HG03565 (cell line): ENCODE measurements around the gene ATP7B.

Source experiments
- ATAC-seq: cut with Tn5 transposase; IDR thresholded peaks from one replicate; pipeline ENCODE4 v1.9.1; 2021; ENCODE audit warnings: mild to moderate bottlenecking, moderate library complexity; ENCODE audit not compliant: unreplicated experiment

The ATP7B gene

DNA sequence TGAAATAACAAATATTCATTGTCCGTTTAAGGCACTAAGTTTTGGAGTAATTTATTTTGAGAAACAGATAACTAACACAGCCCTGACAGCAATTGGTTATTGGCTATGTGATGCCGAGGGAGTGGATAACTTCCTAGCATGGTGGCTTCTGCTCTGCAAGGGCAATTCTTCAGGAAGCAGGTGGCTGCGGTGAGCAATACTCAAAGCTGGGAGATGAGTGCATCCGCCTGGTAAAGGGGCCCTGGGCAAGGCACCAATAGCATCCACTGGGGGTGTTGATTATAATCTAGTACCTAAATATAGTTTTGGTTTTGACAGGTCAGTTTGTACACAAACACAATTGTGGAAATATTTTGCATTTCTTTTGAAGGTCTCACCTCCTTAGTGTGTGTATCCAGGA is 108.5 kb downstream of the ATP7B start:
- no peak for ATAC-seq

DNA sequence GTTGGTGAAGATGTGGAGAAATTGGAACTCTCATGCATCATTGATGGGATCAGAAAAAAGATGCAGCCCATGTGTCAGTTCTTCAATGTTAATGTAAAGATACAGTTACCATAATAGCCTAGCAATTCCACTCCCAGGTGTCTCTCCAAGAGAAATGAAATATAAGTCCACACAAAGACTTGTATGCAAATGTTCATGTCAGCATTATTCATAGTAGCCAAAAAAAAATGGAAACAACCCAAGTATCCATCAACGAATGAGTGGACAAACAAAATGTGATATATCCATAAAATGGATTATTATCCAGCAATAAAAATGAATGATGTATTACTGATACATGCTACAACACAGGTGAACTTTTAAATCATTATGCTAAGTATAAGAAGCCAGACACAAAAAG is 110.8 kb downstream of the ATP7B start:
- no peak for ATAC-seq

DNA sequence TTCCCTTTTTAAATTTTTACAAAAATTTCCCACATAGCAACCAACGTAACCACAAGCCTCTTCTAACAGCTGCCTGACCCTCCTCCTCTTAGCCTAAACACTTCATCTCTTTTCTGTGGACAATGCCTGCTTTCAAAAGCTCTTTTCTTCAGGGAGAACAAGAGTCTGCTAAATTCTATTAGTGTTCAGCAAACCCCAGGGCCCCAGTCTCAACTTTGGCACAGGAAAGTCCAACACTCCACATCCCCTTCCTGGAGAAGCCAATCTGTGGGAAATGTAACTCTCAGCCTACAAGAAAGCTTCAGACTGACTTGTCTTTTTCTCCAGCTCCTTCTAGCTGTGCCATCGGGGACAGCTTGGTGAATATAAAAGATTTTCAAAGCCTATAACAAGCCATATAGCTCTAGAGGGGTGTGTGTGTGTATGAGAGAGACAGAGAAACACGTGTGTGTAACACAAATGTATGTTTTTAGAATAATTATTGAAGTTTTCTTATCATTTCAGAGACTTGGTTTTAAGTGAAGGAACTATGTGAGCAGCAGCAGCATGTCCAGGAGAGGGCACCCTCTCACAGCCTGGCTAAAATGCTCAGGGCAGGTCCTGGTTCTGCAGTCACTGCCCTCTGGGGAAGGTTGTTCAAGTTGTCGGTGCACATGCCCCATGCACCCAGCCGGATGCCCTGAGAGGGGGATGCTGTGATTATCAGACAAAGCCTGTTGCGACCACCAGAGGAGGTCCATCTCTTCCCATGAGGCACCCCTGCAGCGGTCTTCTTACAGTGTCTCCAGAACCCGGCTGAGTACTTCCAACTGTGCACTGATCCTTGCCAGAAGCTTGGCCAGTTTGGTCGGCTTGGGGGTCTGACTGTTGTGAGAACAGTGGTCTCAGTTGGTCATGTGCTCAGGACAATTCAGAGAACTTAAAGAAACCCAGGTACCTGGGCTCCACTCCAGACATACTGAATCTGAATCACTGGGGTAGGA is 115.1 kb downstream of the ATP7B start:
- ATAC-seq, result peak; percentile 68

DNA sequence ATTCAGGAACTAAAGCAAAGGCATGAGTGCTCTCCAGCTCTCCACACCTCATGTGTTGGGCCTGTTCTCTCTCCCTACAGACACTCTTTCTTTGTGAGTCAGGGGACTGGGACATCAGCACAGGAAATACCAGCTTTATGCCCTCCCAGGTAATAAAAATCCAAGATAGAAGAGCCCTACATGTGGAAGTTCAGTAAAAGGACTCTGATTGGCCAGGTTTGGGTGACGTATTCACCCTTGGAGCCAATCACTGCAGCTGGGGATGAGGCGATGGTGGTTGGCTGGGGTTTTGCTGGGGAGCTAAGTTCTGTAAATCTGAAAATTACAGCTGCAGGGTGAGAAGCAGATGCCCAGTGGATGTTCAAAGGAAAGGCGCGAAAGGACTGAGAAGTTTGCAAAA is 117.0 kb downstream of the ATP7B start:
- no peak for ATAC-seq

DNA sequence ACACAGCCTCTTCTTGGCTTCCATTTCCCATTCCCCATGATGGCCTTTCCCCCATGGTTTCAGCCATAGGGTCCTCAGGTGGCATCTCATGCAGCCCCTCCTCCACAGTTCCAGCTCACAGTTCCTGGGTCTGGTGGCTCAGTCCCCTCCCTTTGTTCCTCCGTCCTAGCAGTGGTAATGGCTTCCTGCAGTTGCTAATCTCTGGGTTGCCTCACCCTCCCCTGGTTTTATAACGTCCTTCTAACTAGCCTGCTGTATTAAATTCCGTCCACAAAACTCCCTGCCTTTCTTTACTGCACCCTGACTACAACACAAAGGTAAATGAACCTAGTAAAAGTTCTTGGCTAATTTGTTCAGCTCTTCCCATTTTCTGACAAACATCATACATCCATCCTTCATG is 118.6 kb downstream of the ATP7B start:
- no peak for ATAC-seq

DNA sequence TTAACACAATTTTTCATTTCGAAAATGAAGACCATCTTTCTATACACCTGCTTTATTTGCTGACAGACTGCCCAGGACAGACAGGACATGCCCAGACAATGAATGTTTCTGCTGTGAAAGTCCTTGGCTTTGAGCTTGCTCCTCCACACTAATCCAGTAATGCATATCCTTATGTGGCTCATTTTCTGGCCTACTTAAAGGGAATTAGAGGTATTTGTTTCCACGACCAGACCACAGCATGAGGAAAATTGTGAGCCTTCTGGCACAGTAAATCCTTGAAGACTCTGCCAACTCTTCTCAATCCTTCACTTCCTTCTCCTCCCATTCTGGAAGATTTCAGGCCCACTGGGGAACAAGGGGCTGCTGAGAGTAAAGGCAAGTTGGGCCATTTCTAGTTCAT is 123.8 kb downstream of the ATP7B start:
- no peak for ATAC-seq

DNA sequence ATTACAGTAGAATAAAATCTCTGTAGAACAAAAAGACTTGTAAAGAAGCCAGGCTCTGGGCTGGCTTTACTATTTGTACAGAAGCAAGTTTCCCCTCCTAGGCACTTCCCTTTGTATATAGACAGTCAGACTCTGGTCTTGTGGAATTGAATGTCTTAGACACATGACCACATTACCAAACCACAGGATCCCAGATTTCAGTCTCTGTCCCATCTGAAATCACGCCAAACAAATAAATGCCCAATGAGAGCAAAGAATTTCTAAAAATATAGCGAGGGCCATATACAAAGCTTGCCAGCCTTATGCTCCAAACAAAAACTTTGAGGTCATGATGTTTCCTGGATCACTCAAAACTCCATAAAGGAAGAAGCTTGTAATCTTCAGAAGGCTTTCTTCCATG is 125.6 kb downstream of the ATP7B start:
- ATAC-seq, result no peak

DNA sequence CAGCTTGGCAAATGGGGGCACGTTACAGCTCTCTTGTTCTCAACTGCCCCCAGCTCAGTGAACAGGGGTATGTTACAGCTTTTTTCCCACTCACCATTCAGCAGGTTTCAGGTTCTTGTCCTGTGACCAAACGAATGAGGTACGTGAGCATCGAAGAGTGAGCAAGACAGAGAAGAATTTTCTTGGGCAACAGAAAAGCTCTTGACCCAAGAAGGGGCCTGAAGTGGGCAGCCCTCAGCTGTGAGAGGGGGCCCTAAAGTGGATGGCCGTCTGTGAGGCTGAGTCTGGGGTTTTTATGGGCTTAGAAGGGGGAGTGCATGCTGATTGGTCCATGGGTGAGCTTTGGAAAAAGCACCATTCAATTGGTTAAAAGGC is 128.0 kb downstream of the ATP7B start:
- ATAC-seq, result no peak
